ENCODE results near the gene ERMP1. TPM values are rescaled to one million over a fixed set of nuclear protein-coding genes. Genes with fewer than 3 reads are reported as not detected.

ERMP1 gene
- total RNA-seq, 3 donors from 2014 or later: 6.7 to 7.5 (median 6.9) TPM

DNA sequence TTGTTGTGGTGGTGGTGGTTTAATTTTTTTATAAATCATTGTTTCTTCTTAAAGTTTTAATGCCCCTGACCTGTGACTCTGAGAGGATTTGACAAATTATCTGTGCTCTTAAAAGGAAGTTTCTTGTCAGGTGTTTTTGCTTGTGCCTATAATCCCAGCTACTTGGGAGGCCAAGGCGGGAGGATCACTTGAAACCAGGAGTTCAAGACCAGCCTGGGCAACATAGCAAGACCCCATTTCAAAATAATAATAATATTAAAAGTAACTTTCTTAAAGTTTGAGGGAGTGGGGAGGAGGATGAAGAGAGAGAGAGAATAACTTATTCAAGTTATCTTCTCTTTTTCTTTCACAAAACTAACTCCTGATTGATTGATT is 12.2 kb upstream of the ERMP1 start:
- Mint-ChIP-seq H3K36me3 (ENCODE audit: insufficient read depth) (no peaks in the 10 kb centered on the region), H3K4me1 (ENCODE audit: low read depth) (peaks cover 57% of the 10 kb centered on the region), H3K4me3 (peak overlapping the region; percentile 66), H3K9me3 (no peaks in the 10 kb centered on the region), H3K27me3 (ENCODE audit: low read depth) (no peaks in the 10 kb centered on the region)
- ATAC-seq (no peak), DNase-seq (no peak)

- no peak for ATAC-seq
- DNase-seq: no peak
- H3K27me3 Mint-ChIP-seq (ENCODE audit: low read depth): no peaks in the 10 kb centered on the region
- no peaks in the 10 kb centered on the region for H3K9me3 Mint-ChIP-seq
- no peaks in the 10 kb centered on the region for H3K36me3 Mint-ChIP-seq (ENCODE audit: insufficient read depth)
- H3K4me3 Mint-ChIP-seq: peak overlapping the region; percentile 66
- H3K4me1 Mint-ChIP-seq (ENCODE audit: low read depth): peaks cover 58% of the 10 kb centered on the region
Measured at GRCh38 chr9:5843794-5844471, 11.0 kb upstream of the ERMP1 start.

GRCh38 chr9:5842929-5843793 is 10.2 kb upstream of the ERMP1 start:
- Mint-ChIP-seq H3K36me3 (ENCODE audit: insufficient read depth) (no peaks in the 10 kb centered on the region), H3K4me3 (no peak overlapping the region), H3K4me1 (ENCODE audit: low read depth) (peaks cover 58% of the 10 kb centered on the region), H3K9me3 (no peaks in the 10 kb centered on the region), H3K27me3 (ENCODE audit: low read depth) (no peaks in the 10 kb centered on the region)
- DNase-seq (no peak), ATAC-seq (no peak)

- DNase-seq (peak; percentile 42), ATAC-seq (peak; percentile 76 to 82)
- H3K36me3 Mint-ChIP-seq (ENCODE audit: insufficient read depth): no peaks in the 10 kb centered on the region
- H3K9me3 Mint-ChIP-seq: no peaks in the 10 kb centered on the region
- peak overlapping the region; percentile 68 for H3K4me3 Mint-ChIP-seq
- no peaks in the 10 kb centered on the region for H3K27me3 Mint-ChIP-seq (ENCODE audit: low read depth)
- H3K4me1 Mint-ChIP-seq (ENCODE audit: low read depth): peaks cover 57% of the 10 kb centered on the region
Measured at GRCh38 chr9:5841771-5842573, 9.1 kb upstream of the ERMP1 start.

DNA sequence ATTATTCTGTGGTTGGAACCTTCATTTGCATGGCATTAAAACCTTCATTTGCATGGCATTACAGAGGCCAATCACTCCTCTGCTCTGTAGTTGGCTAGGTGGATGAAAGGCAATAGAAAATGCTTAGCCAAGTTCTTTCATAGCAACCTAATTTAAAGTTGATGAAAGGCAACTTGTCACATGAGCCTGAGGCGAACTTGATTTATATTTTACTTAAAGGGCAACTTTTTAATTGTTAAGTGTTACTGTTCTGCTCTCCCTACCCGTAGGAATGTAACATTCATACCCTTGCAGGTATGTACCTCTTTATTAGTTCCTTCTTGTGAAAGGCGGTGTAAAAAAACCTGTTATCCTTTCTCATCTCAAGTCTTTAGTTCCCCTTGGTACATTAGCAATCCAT is 7.9 kb upstream of the ERMP1 start:
- Mint-ChIP-seq H3K4me1 (ENCODE audit: low read depth) (peaks cover 54% of the 10 kb centered on the region), H3K4me3 (no peak overlapping the region), H3K27me3 (ENCODE audit: low read depth) (no peaks in the 10 kb centered on the region), H3K36me3 (ENCODE audit: insufficient read depth) (no peaks in the 10 kb centered on the region), H3K9me3 (no peaks in the 10 kb centered on the region)
- no peak for DNase-seq
- no peak for ATAC-seq

- Mint-ChIP-seq H3K27me3 (ENCODE audit: low read depth) (no peaks in the 10 kb centered on the region), H3K4me1 (ENCODE audit: low read depth) (peaks cover 49% of the 10 kb centered on the region)
Measured at GRCh38 chr9:5839572-5839902, 6.6 kb upstream of the ERMP1 start.

GRCh38 chr9:5838884-5839571 is 6.1 kb upstream of the ERMP1 start:
- H3K27me3 Mint-ChIP-seq (ENCODE audit: low read depth): no peaks in the 10 kb centered on the region
- H3K4me1 Mint-ChIP-seq (ENCODE audit: low read depth): peaks cover 47% of the 10 kb centered on the region
- H3K4me3 Mint-ChIP-seq: no peak overlapping the region
- no peaks in the 10 kb centered on the region for H3K9me3 Mint-ChIP-seq
- no peaks in the 10 kb centered on the region for H3K36me3 Mint-ChIP-seq (ENCODE audit: insufficient read depth)
- ATAC-seq (no peak), DNase-seq (no peak)

More at GRCh38 chr9:5839572-5839902, 6.6 kb upstream of the ERMP1 start:
- ATAC-seq: no peak
- H3K9me3 Mint-ChIP-seq: no peaks in the 10 kb centered on the region
- H3K36me3 Mint-ChIP-seq (ENCODE audit: insufficient read depth): no peaks in the 10 kb centered on the region
- no peak overlapping the region for H3K4me3 Mint-ChIP-seq
- no peak for DNase-seq

DNA sequence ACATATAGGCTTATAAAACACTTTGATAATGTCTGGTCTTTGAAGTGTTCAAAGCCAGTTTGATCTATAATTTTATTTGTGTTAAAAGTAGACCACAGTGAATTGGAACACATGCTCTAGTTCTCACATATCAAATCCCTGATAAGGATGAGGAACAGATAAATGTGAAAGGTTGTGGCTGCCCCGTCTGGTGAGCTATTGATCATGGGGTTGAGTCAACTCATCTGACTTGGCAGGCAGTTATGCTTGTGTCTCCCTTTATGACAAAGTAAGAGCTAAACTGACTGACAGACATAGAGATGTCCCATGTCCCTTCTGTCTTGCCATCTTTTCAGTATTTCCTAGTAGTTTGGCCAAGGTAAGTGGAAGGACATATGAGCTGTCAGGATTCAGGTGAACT is 2.9 kb upstream of the ERMP1 start:
- no peaks in the 10 kb centered on the region for H3K27me3 Mint-ChIP-seq (ENCODE audit: low read depth)
- peaks cover 41% of the 10 kb centered on the region for H3K4me1 Mint-ChIP-seq (ENCODE audit: low read depth)
- no peak for ATAC-seq

GRCh38 chr9:5834214-5834613 is 1.3 kb upstream of the ERMP1 start:
- ATAC-seq (no peak), DNase-seq (no peak)
- no peaks in the 10 kb centered on the region for H3K9me3 Mint-ChIP-seq
- H3K4me1 Mint-ChIP-seq (ENCODE audit: low read depth): peaks cover 46% of the 10 kb centered on the region
- H3K4me3 Mint-ChIP-seq: peak overlapping the region; percentile 46
- no peaks in the 10 kb centered on the region for H3K27me3 Mint-ChIP-seq (ENCODE audit: low read depth)
- no peaks in the 10 kb centered on the region for H3K36me3 Mint-ChIP-seq (ENCODE audit: insufficient read depth)

More for the DNA sequence above, 2.9 kb upstream of the ERMP1 start:
- H3K36me3 Mint-ChIP-seq (ENCODE audit: insufficient read depth): no peaks in the 10 kb centered on the region
- no peak overlapping the region for H3K4me3 Mint-ChIP-seq
- DNase-seq: no peak
- no peaks in the 10 kb centered on the region for H3K9me3 Mint-ChIP-seq

DNA sequence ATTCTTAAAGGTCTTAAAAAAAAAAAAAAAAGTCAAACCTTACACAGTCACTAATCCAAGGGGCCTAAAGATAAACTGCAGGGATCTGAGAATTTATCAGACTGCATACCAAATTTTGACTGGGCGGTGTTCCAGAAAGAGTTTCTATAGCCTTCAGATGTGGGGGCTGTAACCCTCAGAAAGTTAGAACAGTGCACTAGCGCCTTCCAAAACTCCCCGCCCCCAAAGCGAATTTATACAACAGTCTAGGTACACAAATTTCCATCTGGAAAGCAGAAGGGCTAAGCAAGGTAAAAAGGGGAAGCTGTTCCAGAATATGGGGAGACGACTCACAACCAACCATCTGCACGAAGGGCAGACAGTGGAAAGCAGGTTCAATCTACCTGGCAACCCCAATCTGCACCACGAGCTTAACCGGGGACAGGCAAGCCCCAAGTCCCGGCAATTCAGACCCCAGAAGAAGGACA is 813 bp downstream of the ERMP1 start:
- peak; percentile 2 to 7 for ATAC-seq
- peaks cover 50% of the 10 kb centered on the region for H3K4me1 Mint-ChIP-seq (ENCODE audit: low read depth)
- no peak for DNase-seq
- H3K27me3 Mint-ChIP-seq (ENCODE audit: low read depth): no peaks in the 10 kb centered on the region
- peak overlapping the region; percentile 86 for H3K4me3 Mint-ChIP-seq
- no peaks in the 10 kb centered on the region for H3K9me3 Mint-ChIP-seq
- peaks cover 1% of the 10 kb centered on the region for H3K36me3 Mint-ChIP-seq (ENCODE audit: insufficient read depth)

DNA sequence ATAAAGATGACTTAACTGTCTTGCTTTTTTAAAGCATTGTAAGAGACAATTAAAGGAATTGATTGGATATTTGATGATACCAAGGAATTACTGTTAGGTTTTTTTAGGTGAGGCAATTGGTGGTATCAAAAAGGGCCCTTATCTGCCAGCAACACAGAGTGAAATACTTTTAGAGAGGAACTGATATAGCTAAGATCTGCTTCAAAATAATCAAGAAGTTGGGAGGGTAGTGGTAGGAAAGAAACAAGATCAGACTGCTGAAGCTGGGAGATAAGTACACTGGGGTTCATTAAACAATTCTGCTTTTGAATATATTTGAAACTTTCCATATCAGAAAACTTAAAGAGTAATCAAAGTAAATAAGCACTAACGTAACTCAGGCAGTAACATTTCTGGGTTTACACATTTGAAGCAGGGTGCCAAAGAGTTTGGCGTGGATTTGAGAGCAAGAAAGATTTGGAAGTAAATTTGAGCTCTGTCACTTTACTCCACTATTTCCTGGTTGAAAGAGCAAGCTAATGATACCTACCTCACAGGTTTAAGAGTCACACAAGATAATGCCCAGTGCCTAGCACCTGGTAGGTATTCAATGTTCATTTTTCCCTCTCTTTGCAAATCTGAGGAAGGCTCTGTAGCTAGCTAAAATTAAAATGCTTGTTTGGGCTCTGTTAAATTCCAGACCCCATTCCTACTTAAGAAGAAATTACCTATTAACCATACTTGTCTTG is 6.9 kb downstream of the ERMP1 start:
- ATAC-seq: no peak
- Mint-ChIP-seq H3K4me1 (ENCODE audit: low read depth) (peaks cover 30% of the 10 kb centered on the region), H3K36me3 (ENCODE audit: insufficient read depth) (peaks cover 16% of the 10 kb centered on the region), H3K27me3 (ENCODE audit: low read depth) (no peaks in the 10 kb centered on the region), H3K9me3 (no peaks in the 10 kb centered on the region), H3K4me3 (no peak overlapping the region)
- no peak for DNase-seq

GRCh38 chr9:5825223-5825622 is 7.7 kb downstream of the ERMP1 start:
- H3K9me3 Mint-ChIP-seq: no peaks in the 10 kb centered on the region
- no peaks in the 10 kb centered on the region for H3K27me3 Mint-ChIP-seq (ENCODE audit: low read depth)
- H3K36me3 Mint-ChIP-seq (ENCODE audit: insufficient read depth): peaks cover 20% of the 10 kb centered on the region
- H3K4me3 Mint-ChIP-seq: no peak overlapping the region
- ATAC-seq (no peak), DNase-seq (no peak)
- H3K4me1 Mint-ChIP-seq (ENCODE audit: low read depth): peaks cover 24% of the 10 kb centered on the region

- H3K4me3 Mint-ChIP-seq: no peak overlapping the region
Measured at GRCh38 chr9:5820425-5820824, 12.5 kb downstream of the ERMP1 start.

More at GRCh38 chr9:5820425-5820824, 12.5 kb downstream of the ERMP1 start:
- no peaks in the 10 kb centered on the region for H3K9me3 Mint-ChIP-seq
- H3K36me3 Mint-ChIP-seq (ENCODE audit: insufficient read depth): peaks cover 38% of the 10 kb centered on the region
- DNase-seq: no peak
- no peaks in the 10 kb centered on the region for H3K27me3 Mint-ChIP-seq (ENCODE audit: low read depth)
- no peak for ATAC-seq
- peaks cover 5% of the 10 kb centered on the region for H3K4me1 Mint-ChIP-seq (ENCODE audit: low read depth)

All from activated T-cell treated with anti-CD3 and anti-CD28 coated beads, Interleukin-2, amount 50 U/mL, for 4 hours (primary cell).